NT2/D1 (cell line): Measurements from ENCODE around the gene DCDC1.

Experiments used
- SUZ12 ChIP-seq: IDR thresholded peaks from 2 replicates; pipeline ENCODE4 v1.6.1; 2011; ENCODE audit not compliant: insufficient read length, insufficient read depth; ENCODE audit errors: extremely low read depth
- YY1 ChIP-seq: IDR thresholded peaks from 2 replicates; pipeline ENCODE4 v1.6.1; 2011; ENCODE audit not compliant: insufficient read length, insufficient read depth
- ZNF274 ChIP-seq: IDR thresholded peaks from 2 replicates; pipeline ENCODE4 v1.6.1; 2011; ENCODE audit warnings: mild to moderate bottlenecking, low read depth, low read length

- TF ChIP-seq YY1, result no peak
- TF ChIP-seq ZNF274, result no peak
- TF ChIP-seq SUZ12, result no peak
These were observed 491.1 kb downstream of the DCDC1 start for GRCh38 chr11:30878400-30878799.
